Body of pancreas (tissue), 4 donors: ENCODE measurements around the gene SMPD1. TPM values are rescaled to one million over a fixed set of nuclear protein-coding genes. Genes with fewer than 3 reads are reported as not detected.
A peak's percentile ranks its signal among the peaks of the same experiment; 100 is the strongest.

Experiments used
- ATAC-seq: fragments of 150-250 bp; one replicate; pipeline ENCODE4 v1.9.1; 2016
- DNase-seq, 4 donors: peaks; one replicate each; pipeline ENCODE4 v3.0.0-alpha.2; 2019
- H3K27ac ChIP-seq, 4 donors: fragments of 200-600 bp; sonication (generic); 1 replicate in 3 of 4; 2 replicates in 1 of 4; pipeline versions ENCODE4 v1.5.1 to v1.6.1; 2016 to 2019; ENCODE audit warnings: mild to moderate bottlenecking in 1 of 4, mixed read lengths in 1 of 4, moderate library complexity in 1 of 4
- H3K27me3 ChIP-seq, 2 donors: fragments of 200-600 bp; sonication (generic); one replicate each; pipeline ENCODE4 v1.6.0; 2016; ENCODE audit warnings: mild to moderate bottlenecking in 1 of 2
- H3K36me3 ChIP-seq, 2 donors: fragments of 200-600 bp; sonication (generic); replicated peaks in 1 of 2; 2 replicates each; pipeline ENCODE4 v1.5.1; 2016; ENCODE audit warnings: low read depth in 2 of 2; ENCODE audit not compliant: insufficient read depth in 1 of 2
- H3K4me1 ChIP-seq: fragments of 200-600 bp; sonication (generic); one replicate; pipeline ENCODE4 v1.6.0; 2016
- H3K4me3 ChIP-seq, 2 donors: fragments of 200-600 bp; sonication (generic); 1 replicate in 1 of 2; 2 replicates in 1 of 2; pipeline ENCODE4 v1.5.1; 2016 to 2019
- H3K9me3 ChIP-seq, 3 donors: fragments of 200-600 bp; sonication (generic); 1 replicate in 2 of 3; 2 replicates in 1 of 3; pipeline ENCODE4 v1.5.1; 2016
- CTCF ChIP-seq, 7 experiments: fragments of 450-650 bp in 4 of 7; fragments of 200-600 bp in 3 of 7; sonication (generic) in 3 of 7; IDR thresholded peaks; one replicate each; pipeline ENCODE4 v1.5.1; 2016 to 2019; ENCODE audit warnings: antibody characterized with exemption in 7 of 7
- POLR2A ChIP-seq, 3 donors: fragments of 450-650 bp; IDR thresholded peaks; one replicate each; pipeline ENCODE4 v1.6.1; 2016; ENCODE audit warnings: antibody characterized with exemption in 3 of 3, mild to moderate bottlenecking in 2 of 3
- WGBS, 2 donors: methylation state at CpG; one replicate each; pipeline ENCODE4 v1.1.5; 2017; 5-methylcytosine and 5-hydroxymethylcytosine counted together
- intact Hi-C: fragments of 100-400 bp; cut with DNase I; formaldehyde crosslinking; loops from one replicate; pipeline ENCODE4 v1.15.1; 2023
- total RNA-seq, 2 donors: library from RNA; depleted of rRNA; stranded (reverse); fragments of >200 nt; gene quantifications; one replicate each; pipeline ENCODE4 v1.1.0, GENCODE V29; 2016

Gene SMPD1
- total RNA-seq, 2 donors from 2014 or later: 17.1 to 29.7 TPM

GRCh38 chr11:6385046-6385777 is 5.1 kb upstream of the SMPD1 start:
- intact Hi-C loops: loop anchor here (10.0 kb wide), 1 partner anchor 100 kb away; the partner anchor contains the start of genes ARFIP2 and TIMM10B
- Histone ChIP-seq H3K27ac (no peak overlapping the region), H3K9me3 (no peaks in the 10 kb centered on the region), H3K4me3 (no peak overlapping the region), H3K36me3 (no peaks in the 10 kb centered on the region), H3K27me3 (no peaks in the 10 kb centered on the region), H3K4me1 (peaks cover 31% of the 10 kb centered on the region)
- ATAC-seq (no peak), DNase-seq (no peak)
- TF ChIP-seq CTCF (IDR thresholded peaks at IDR 0.05): no peak
- no peak for TF ChIP-seq POLR2A (IDR thresholded peaks at IDR 0.05)
- WGBS, 2 donors: 91 to 98% methylated on average over 7 of the region's 7 CpGs

- ATAC-seq: no peak
- intact Hi-C loops: loop anchor here (10.0 kb wide), 1 partner anchor 97 kb away; the partner anchor contains the start of genes ARFIP2 and TIMM10B
- H3K27ac ChIP-seq: peak overlapping the region; percentile 55 to 97 (median 93)
- H3K4me3 ChIP-seq: no peak overlapping the region
- TF ChIP-seq POLR2A (IDR thresholded peaks at IDR 0.05): no peak
- no peak for TF ChIP-seq CTCF (IDR thresholded peaks at IDR 0.05)
- H3K27me3 ChIP-seq: no peaks in the 10 kb centered on the region
- no peak for DNase-seq
- peaks cover 44% of the 10 kb centered on the region for H3K4me1 ChIP-seq
- H3K36me3 ChIP-seq: no peaks in the 10 kb centered on the region
- 45 to 56% methylated on average over 12 of the region's 12 CpGs for WGBS, 2 donors
- no peaks in the 10 kb centered on the region for H3K9me3 ChIP-seq
Observed at GRCh38 chr11:6387811-6388599, 2.3 kb upstream of the SMPD1 start.

- DNase-seq: no peak
- Histone ChIP-seq H3K9me3 (no peaks in the 10 kb centered on the region), H3K27me3 (no peaks in the 10 kb centered on the region), H3K4me1 (peaks cover 41% of the 10 kb centered on the region), H3K4me3 (no peak overlapping the region), H3K36me3 (no peaks in the 10 kb centered on the region), H3K27ac (peak overlapping the region; percentile 93 to 97 (median 94))
- TF ChIP-seq POLR2A (IDR thresholded peaks at IDR 0.05) (no peak), CTCF (IDR thresholded peaks at IDR 0.05) (no peak)
- 96 to 97% methylated on average over 1 of the region's 1 CpG for WGBS, 2 donors
- intact Hi-C loops: loop anchor here (10.0 kb wide), 1 partner anchor 96 kb away; the partner anchor contains the start of genes ARFIP2 and TIMM10B
- no peak for ATAC-seq
Observed at GRCh38 chr11:6388748-6389147, 1.5 kb upstream of the SMPD1 start.

GRCh38 chr11:6390718-6391469 is 620 bp downstream of the SMPD1 start:
- no peak for ATAC-seq
- intact Hi-C loops: no loop called here
- no peak for TF ChIP-seq POLR2A (IDR thresholded peaks at IDR 0.05)
- TF ChIP-seq CTCF (IDR thresholded peaks at IDR 0.05): no peak
- H3K4me3 ChIP-seq: peak overlapping the region; percentile 66 to 77
- peaks cover 41% of the 10 kb centered on the region for H3K4me1 ChIP-seq
- WGBS, 2 donors: 33 to 41% methylated on average over 8 to 19 of the region's 19 CpGs
- H3K27me3 ChIP-seq: no peaks in the 10 kb centered on the region
- H3K27ac ChIP-seq: peak overlapping the region; percentile 93 to 97 (median 94)
- no peaks in the 10 kb centered on the region for H3K9me3 ChIP-seq
- no peak for DNase-seq
- no peaks in the 10 kb centered on the region for H3K36me3 ChIP-seq
